ENCODE measurements around the gene BYSL.
A peak's percentile ranks its signal among the peaks of the same experiment; 100 is the strongest.

DNA sequence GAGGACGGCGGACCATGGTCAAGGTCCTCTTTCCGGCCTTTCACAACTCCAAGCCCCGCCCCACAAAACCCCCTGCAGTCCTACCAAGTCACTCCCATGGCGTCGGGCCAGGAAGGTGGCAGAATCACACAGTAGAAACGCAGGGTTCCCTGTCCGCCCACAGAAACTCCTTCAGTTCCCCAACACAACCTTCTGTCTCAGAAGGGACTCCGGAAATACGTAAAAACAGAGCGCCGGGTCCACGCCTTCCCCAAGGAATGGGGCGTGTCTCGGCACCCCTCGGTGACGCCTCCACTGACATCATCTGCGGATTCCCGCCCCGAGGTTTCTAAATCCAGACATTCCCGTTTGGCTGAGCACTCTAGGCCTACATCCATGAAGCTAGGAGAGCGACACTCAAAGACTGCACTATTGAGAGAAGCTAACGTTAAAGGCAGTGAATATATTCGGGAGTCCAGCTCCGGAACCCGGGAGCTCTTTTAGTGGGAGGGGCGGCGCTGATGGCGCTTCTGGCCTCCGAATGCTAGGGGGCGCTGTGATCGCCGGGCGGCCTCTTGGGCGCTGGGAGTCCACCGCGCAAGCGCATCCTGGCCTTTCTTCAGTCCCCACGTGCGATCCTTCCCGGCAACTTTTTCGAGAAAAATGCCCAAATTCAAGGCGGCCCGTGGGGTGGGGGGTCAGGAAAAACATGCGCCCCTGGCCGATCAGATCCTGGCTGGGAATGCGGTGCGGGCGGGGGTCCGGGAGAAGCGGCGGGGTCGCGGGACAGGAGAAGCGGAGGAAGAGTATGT lies at the start of gene BYSL, which contains the start of gene MED20:
- TF ChIP-seq, protein P1, sequence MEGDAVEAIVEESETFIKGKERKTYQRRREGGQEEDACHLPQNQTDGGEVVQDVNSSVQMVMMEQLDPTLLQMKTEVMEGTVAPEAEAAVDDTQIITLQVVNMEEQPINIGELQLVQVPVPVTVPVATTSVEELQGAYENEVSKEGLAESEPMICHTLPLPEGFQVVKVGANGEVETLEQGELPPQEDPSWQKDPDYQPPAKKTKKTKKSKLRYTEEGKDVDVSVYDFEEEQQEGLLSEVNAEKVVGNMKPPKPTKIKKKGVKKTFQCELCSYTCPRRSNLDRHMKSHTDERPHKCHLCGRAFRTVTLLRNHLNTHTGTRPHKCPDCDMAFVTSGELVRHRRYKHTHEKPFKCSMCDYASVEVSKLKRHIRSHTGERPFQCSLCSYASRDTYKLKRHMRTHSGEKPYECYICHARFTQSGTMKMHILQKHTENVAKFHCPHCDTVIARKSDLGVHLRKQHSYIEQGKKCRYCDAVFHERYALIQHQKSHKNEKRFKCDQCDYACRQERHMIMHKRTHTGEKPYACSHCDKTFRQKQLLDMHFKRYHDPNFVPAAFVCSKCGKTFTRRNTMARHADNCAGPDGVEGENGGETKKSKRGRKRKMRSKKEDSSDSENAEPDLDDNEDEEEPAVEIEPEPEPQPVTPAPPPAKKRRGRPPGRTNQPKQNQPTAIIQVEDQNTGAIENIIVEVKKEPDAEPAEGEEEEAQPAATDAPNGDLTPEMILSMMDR (IDR thresholded peaks at IDR 0.05; ENCODE audit: poor library complexity) = peak; percentile 100
- TF ChIP-seq EZH2phosphoT487 (IDR thresholded peaks at IDR 0.05; ENCODE audit: low read depth, severe bottlenecking, unreplicated experiment) (no peak), EZH2 (IDR thresholded peaks at IDR 0.05; ENCODE audit: borderline replicate concordance) (no peak)
